Caco-2 (cell line): ENCODE results near the gene FADS6. TPM values are rescaled to one million over a fixed set of nuclear protein-coding genes. Genes with fewer than 3 reads are reported as not detected.

Experiments used
- BruUV-seq: library from RNA; stranded (reverse); fragments of 400-500 nt; replicated peaks from 2 replicates; lab custom pipeline; 2021; lab: Mats Ljungman, UMichigan
- CTCF ChIA-PET: fragments of 300-600 bp; sonication (Branson Sonifier 250); formaldehyde crosslinking; loops from one replicate; lab custom pipeline; 2022; ENCODE audit warnings: antibody characterized with exemption; lab: Charles Lee
- POLR2A ChIA-PET: fragments of 300-600 bp; sonication (Branson Sonifier 250); formaldehyde crosslinking; loops from one replicate; lab custom pipeline; 2022; ENCODE audit warnings: antibody characterized with exemption; lab: Charles Lee
- DNase-seq, 2 experiments: peaks; one replicate each; pipeline versions ENCODE4 v3.0.0 to v3.0.0-alpha.2; 2020 to 2022
- H3K27me3 ChIP-seq: replicated peaks from 2 replicates; pipeline ENCODE4 v1.6.0; 2011; ENCODE audit warnings: low read length; ENCODE audit not compliant: control insufficient read depth, insufficient read depth
- H3K36me3 ChIP-seq: 2 replicates; pipeline ENCODE4 v1.5.1; 2011; ENCODE audit warnings: low read length; ENCODE audit not compliant: control insufficient read depth, insufficient read depth
- H3K4me1 ChIP-seq: fragments of 250-450 bp; sonication (Bioruptor Pico); 2 replicates; pipeline ENCODE4 v1.5.1; 2020; ENCODE audit warnings: mild to moderate bottlenecking
- H3K4me3 ChIP-seq: 2 replicates; pipeline ENCODE4 v1.5.1; 2011; ENCODE audit warnings: low read depth, mild to moderate bottlenecking, control low read depth, low read length
- H3K9me3 ChIP-seq: fragments of 250-450 bp; sonication (Bioruptor Pico); 2 replicates; pipeline ENCODE4 v1.5.1; 2020; ENCODE audit warnings: mild to moderate bottlenecking, moderate library complexity
- H3K27ac Mint-ChIP-seq: one replicate; pipeline ENCODE4 v1.8.0; 2022; ENCODE audit warnings: mixed read lengths; ENCODE audit not compliant: unreplicated experiment
- H3K27me3 Mint-ChIP-seq: one replicate; pipeline ENCODE4 v1.8.0; 2022; ENCODE audit warnings: mixed read lengths; ENCODE audit not compliant: insufficient read depth, unreplicated experiment
- H3K36me3 Mint-ChIP-seq: one replicate; pipeline ENCODE4 v1.8.0; 2022; ENCODE audit warnings: mild to moderate bottlenecking, mixed read lengths; ENCODE audit not compliant: insufficient read depth, unreplicated experiment
- H3K4me1 Mint-ChIP-seq: one replicate; pipeline ENCODE4 v1.8.0; 2022; ENCODE audit warnings: low read depth, mixed read lengths; ENCODE audit not compliant: unreplicated experiment
- H3K4me3 Mint-ChIP-seq: one replicate; pipeline ENCODE4 v1.8.0; 2022; ENCODE audit warnings: mild to moderate bottlenecking, moderate library complexity, mixed read lengths; ENCODE audit not compliant: unreplicated experiment
- H3K9me3 Mint-ChIP-seq: one replicate; pipeline ENCODE4 v1.8.0; 2022; ENCODE audit warnings: mixed read lengths; ENCODE audit not compliant: unreplicated experiment
- CTCF ChIP-seq, 2 experiments: fragments of 200-600 bp in 1 of 2; IDR thresholded peaks; 1 replicate in 1 of 2; 2 replicates in 1 of 2; pipeline versions ENCODE4 v1.5.1 to v1.8.0; 2011 to 2022; ENCODE audit warnings: antibody characterized with exemption in 1 of 2, control low read depth in 1 of 2, inconsistent platforms in 1 of 2, low read depth in 1 of 2, low read length in 1 of 2, mild to moderate bottlenecking in 1 of 2, moderate library complexity in 1 of 2; ENCODE audit not compliant: insufficient read depth in 1 of 2, severe bottlenecking in 1 of 2, unreplicated experiment in 1 of 2
- intact Hi-C: fragments of 100-400 bp; cut with micrococcal nuclease; formaldehyde crosslinking; loops from one replicate; pipeline ENCODE4 v1.10.0; 2022; ENCODE audit not compliant: unreplicated experiment
- total RNA-seq: library from RNA; stranded (reverse); gene quantifications from 2 replicates; pipeline ENCODE4 v1.2.3, GENCODE V29; 2022

The FADS6 gene
- total RNA-seq, 1 experiment from 2014 or later: 2.6 TPM

DNA sequence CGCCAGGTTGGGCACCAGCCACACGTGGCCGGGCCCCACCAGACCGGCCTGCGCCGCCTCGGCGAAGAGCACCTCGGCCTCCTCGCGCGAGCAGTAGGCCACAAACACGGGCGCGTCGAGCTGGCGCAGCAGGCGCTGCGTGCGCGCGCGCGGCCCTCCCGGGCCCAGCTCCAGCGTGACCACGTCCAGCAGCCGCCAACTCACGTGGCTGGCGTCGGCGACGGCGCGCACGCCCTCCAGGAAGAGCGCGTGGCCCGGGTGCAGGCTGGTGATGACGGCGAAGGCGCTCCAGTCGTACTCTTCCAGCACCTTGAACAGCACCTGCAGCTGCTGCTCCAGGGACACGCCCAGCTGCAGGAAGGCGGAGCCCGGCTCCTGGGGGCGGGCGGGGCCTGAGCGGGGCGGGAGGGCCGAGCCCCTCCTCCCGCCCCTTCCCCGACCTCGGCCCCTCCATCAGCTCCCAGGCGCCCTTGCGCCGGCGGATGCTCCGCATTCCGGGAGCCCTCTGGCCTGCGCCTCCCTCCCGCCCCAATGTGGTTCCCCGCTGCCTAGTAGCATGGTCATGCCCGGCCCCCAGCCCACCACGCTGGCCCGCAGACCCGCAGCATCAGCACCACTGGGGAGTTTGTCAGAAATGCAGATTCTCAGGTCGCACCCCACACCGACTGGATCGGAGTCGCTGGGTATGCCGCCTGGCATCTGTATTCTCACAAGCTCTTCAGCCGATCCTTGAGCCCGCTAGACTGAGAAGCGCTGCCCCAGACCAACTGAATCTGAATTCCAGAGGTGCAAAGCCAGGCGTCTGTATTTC is 41.0 kb downstream of the FADS6 start:
- H3K4me1 ChIP-seq: peaks cover 8% of the 10 kb centered on the region
- BruUV-seq: no TSS peak
- peak overlapping the region; percentile 63 for H3K27ac Mint-ChIP-seq
- peaks cover 7% of the 10 kb centered on the region for H3K4me1 Mint-ChIP-seq
- peak; percentile 93 to 94 for DNase-seq
- CTCF ChIA-PET: interaction anchor here (0.6 to 4.1 kb wide), 13 partner anchors 9 to 653 kb away, joined by 3 to 43 read pairs (median 6); partner anchors contain the start of genes FDXR and RAB37
- POLR2A ChIA-PET: interaction anchor here (0.6 to 2.2 kb wide), 11 partner anchors 9 to 1550 kb away, joined by 3 to 58 read pairs (median 3); partner anchors contain the start of genes CDR2L and FDXR
- H3K9me3 ChIP-seq: no peaks in the 10 kb centered on the region
- peak overlapping the region; percentile 82 for H3K4me3 Mint-ChIP-seq
- no peaks in the 10 kb centered on the region for H3K36me3 ChIP-seq
- H3K4me3 ChIP-seq: peak overlapping the region; percentile 62
- H3K9me3 Mint-ChIP-seq: no peaks in the 10 kb centered on the region
- intact Hi-C loops: loop anchor here (1.0 to 10.0 kb wide), 2 partner anchors 21 to 198 kb away; no protein-coding TSS in a partner anchor
- no peak for TF ChIP-seq CTCF (IDR thresholded peaks at IDR 0.05; ENCODE audit: insufficient read depth in 1 of 2, low read depth in 1 of 2, low read length in 1 of 2, severe bottlenecking in 1 of 2, unreplicated experiment in 1 of 2)
- H3K36me3 Mint-ChIP-seq: peaks cover 5% of the 10 kb centered on the region
- peaks cover 16% of the 10 kb centered on the region for H3K27me3 Mint-ChIP-seq
- 0 out of 2 replicates have a peak, but pooled peaks cover 2% of the 10 kb centered on the region for H3K27me3 ChIP-seq

- H3K27me3 ChIP-seq: 0 out of 2 replicates have a peak, but pooled peaks cover 2% of the 10 kb centered on the region
- H3K9me3 Mint-ChIP-seq: no peaks in the 10 kb centered on the region
- no peak for TF ChIP-seq CTCF (IDR thresholded peaks at IDR 0.05; ENCODE audit: insufficient read depth in 1 of 2, low read depth in 1 of 2, low read length in 1 of 2, severe bottlenecking in 1 of 2, unreplicated experiment in 1 of 2)
- peaks cover 10% of the 10 kb centered on the region for H3K27me3 Mint-ChIP-seq
- H3K4me3 Mint-ChIP-seq: peak overlapping the region; percentile 82
- DNase-seq: no peak
- BruUV-seq: no TSS peak
- peaks cover 8% of the 10 kb centered on the region for H3K4me1 ChIP-seq
- no peaks in the 10 kb centered on the region for H3K36me3 ChIP-seq
- H3K27ac Mint-ChIP-seq: no peak overlapping the region
- intact Hi-C loops: loop anchor here (1.0 to 10.0 kb wide), 2 partner anchors 22 to 197 kb away; no protein-coding TSS in a partner anchor
- peaks cover 7% of the 10 kb centered on the region for H3K4me1 Mint-ChIP-seq
- H3K9me3 ChIP-seq: no peaks in the 10 kb centered on the region
- POLR2A ChIA-PET: interaction anchor here (0.6 to 2.2 kb wide), 7 partner anchors 9 to 1549 kb away, joined by 3 to 58 read pairs (median 10); partner anchors contain the start of gene FDXR
- H3K36me3 Mint-ChIP-seq: peaks cover 5% of the 10 kb centered on the region
- H3K4me3 ChIP-seq: peak overlapping the region; percentile 62
- CTCF ChIA-PET: interaction anchor here (0.6 to 4.1 kb wide), 14 partner anchors 8 to 652 kb away, joined by 3 to 43 read pairs (median 6); partner anchors contain the start of genes FDXR, GRIN2C and RAB37
These were observed 41.7 kb downstream of the FADS6 start for GRCh38 chr17:74851612-74852236.

GRCh38 chr17:74850914-74851313 is 42.5 kb downstream of the FADS6 start:
- Mint-ChIP-seq H3K27me3 (peaks cover 3% of the 10 kb centered on the region), H3K9me3 (no peaks in the 10 kb centered on the region), H3K27ac (no peak overlapping the region), H3K4me3 (peak overlapping the region; percentile 82), H3K36me3 (peaks cover 5% of the 10 kb centered on the region), H3K4me1 (peaks cover 7% of the 10 kb centered on the region)
- no peak for DNase-seq
- Histone ChIP-seq H3K27me3 (no peaks in the 10 kb centered on the region), H3K4me1 (peaks cover 8% of the 10 kb centered on the region), H3K36me3 (no peaks in the 10 kb centered on the region), H3K4me3 (no peak overlapping the region), H3K9me3 (no peaks in the 10 kb centered on the region)
- intact Hi-C loops: loop anchor here (10.0 kb wide), 1 partner anchor 196 kb away; no protein-coding TSS in a partner anchor
- CTCF ChIA-PET: interaction anchor here (1.5 to 4.1 kb wide), 2 partner anchors 9 to 11 kb away, joined by 5 to 43 read pairs; partner anchors contain the start of gene GRIN2C
- POLR2A ChIA-PET: no interaction called here
- BruUV-seq: no TSS peak
- no peak for TF ChIP-seq CTCF (IDR thresholded peaks at IDR 0.05; ENCODE audit: insufficient read depth in 1 of 2, low read depth in 1 of 2, low read length in 1 of 2, severe bottlenecking in 1 of 2, unreplicated experiment in 1 of 2)
